Suppressor macrophage (primary cell): ENCODE results near the gene CADM2.
"Not testable (repeated sequence)": the region's sequence is repeated elsewhere in the genome, so short reads cannot be mapped to it uniquely, and the experiment has no call there.

ENCODE experiments used
- DNase-seq, 4 experiments: peaks; one replicate each; pipeline ENCODE4 v3.0.0-alpha.2; 2020 to 2022

CADM2 gene

GRCh38 chr3:85706130-85706529 lies 747.3 kb downstream of the CADM2 start:
- no peak for DNase-seq

GRCh38 chr3:85708325-85708724 lies 749.5 kb downstream of the CADM2 start:
- not testable (repeated sequence) for DNase-seq

- no peak for DNase-seq
Observed at GRCh38 chr3:85709346-85709892, 750.6 kb downstream of the CADM2 start.

- peak in 2 of 4 experiments; percentile 3 to 11 for DNase-seq
Observed at GRCh38 chr3:85710490-85710889, 751.7 kb downstream of the CADM2 start.

GRCh38 chr3:85721409-85722145 lies 762.8 kb downstream of the CADM2 start:
- no peak for DNase-seq

- DNase-seq, result no peak
Observed at GRCh38 chr3:85725809-85726208, 767.0 kb downstream of the CADM2 start.

GRCh38 chr3:85726241-85726640 lies 767.5 kb downstream of the CADM2 start:
- DNase-seq, result no peak

GRCh38 chr3:85737846-85738245 lies 779.1 kb downstream of the CADM2 start:
- DNase-seq, result no peak

GRCh38 chr3:85740561-85740960 lies 781.8 kb downstream of the CADM2 start:
- DNase-seq, result no peak

GRCh38 chr3:85758442-85758841 lies 799.7 kb downstream of the CADM2 start:
- DNase-seq, result no peak

- no peak for DNase-seq
Observed at GRCh38 chr3:85760342-85760741, 801.6 kb downstream of the CADM2 start.

- DNase-seq, result no peak
Observed at GRCh38 chr3:85780806-85781205, 822.0 kb downstream of the CADM2 start.

- no peak for DNase-seq
Observed at GRCh38 chr3:85781806-85782205, 823.0 kb downstream of the CADM2 start.

GRCh38 chr3:85783291-85783690 lies 824.5 kb downstream of the CADM2 start:
- peak in 1 of 4 experiments; percentile 11 for DNase-seq

- DNase-seq, result no peak
Observed at GRCh38 chr3:85785766-85786165, 827.0 kb downstream of the CADM2 start.

- DNase-seq, result no peak
Observed at GRCh38 chr3:85790445-85791030, 831.7 kb downstream of the CADM2 start.

- no peak for DNase-seq
Observed at GRCh38 chr3:85796140-85796539, 837.4 kb downstream of the CADM2 start.

- DNase-seq, result no peak
Observed at GRCh38 chr3:85800676-85801075, 841.9 kb downstream of the CADM2 start.

- no peak for DNase-seq
Observed at GRCh38 chr3:85801955-85802354, 843.2 kb downstream of the CADM2 start.

- no peak for DNase-seq
Observed at GRCh38 chr3:85808755-85809154, 850.0 kb downstream of the CADM2 start.

GRCh38 chr3:85821130-85821756 lies 862.5 kb downstream of the CADM2 start:
- DNase-seq, result peak in 3 of 4 experiments; percentile 2 to 5 (median 3)

GRCh38 chr3:85835857-85836440 lies 877.2 kb downstream of the CADM2 start:
- no peak for DNase-seq

GRCh38 chr3:85837402-85837801 lies 878.6 kb downstream of the CADM2 start:
- no peak for DNase-seq
